ENCODE data around the gene NUP155.
"Not testable (repeated sequence)": the region's sequence is repeated elsewhere in the genome, so short reads cannot be mapped to it uniquely, and the experiment has no call there.

The NUP155 gene

GRCh38 chr5:37370864-37371726, at the start of gene NUP155:
Gene NUP155, minus strand, starts transcription at chr5:37371106. Its CDS starts 129 bp downstream, at chr5:37370977.
- DNase-seq: peak; percentile 94

- DNase-seq: no peak
These were observed 46.4 kb upstream of the NUP155 start for GRCh38 chr5:37417347-37417746.

DNA sequence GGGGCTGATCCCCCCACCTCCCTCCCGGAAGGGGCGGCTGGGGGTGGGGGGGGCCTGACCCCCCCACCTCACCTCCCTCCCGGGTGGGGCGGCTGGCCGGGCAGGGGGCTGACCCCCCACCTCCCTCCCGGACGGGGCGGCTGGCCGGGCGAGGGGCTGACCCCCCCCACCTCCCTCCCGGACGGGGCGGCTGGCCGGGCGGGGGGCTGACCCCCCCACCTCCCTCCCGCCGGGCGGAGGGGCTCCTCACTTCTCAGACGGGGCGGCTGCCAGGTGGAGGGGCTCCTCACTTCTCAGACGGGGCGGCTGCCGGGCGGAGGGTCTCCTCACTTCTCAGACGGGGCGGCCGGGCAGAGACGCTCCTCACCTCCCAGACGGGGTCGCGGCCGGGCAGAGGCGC, 44.5 kb upstream of the NUP155 start:
- DNase-seq: not testable (repeated sequence)

DNA sequence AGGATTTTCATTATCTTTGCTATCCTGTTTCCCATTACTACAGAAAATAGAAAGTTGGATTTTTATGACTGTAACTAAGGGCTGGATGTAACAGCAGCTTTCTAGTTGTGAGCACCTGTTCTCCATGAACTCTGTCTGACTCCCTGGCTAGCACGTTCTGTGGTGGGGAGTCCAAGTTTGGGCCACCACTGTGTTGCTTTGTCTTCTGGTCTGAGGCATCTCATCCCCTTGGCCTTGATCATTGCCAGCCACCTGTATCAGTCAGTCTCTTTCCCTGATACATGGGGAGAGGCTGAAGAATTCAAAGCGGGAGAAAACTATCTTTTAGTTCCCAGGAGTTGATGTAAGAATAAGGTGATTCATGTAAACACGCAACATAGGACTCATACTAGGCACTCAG, 41.6 kb upstream of the NUP155 start:
- no peak for DNase-seq

DNA sequence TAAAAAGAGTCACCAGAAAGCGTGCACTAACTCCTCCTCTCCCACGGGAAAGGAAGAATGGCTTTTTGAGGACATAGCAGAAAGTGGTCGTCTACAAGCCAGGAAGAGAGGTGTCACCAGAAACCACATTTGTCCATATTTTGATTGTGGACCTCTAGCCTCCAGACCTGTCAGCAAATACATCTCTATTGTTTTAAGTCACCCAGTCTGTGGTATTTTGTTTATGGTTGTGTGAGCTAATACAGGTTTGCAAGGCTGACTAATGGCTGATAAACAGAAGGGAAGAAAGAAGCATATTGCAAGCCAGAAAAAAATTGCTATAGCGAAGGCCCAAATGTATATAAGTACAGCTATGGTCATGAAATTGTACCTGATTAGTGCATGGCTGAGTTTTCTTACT, 29.6 kb upstream of the NUP155 start:
- DNase-seq: no peak

DNA sequence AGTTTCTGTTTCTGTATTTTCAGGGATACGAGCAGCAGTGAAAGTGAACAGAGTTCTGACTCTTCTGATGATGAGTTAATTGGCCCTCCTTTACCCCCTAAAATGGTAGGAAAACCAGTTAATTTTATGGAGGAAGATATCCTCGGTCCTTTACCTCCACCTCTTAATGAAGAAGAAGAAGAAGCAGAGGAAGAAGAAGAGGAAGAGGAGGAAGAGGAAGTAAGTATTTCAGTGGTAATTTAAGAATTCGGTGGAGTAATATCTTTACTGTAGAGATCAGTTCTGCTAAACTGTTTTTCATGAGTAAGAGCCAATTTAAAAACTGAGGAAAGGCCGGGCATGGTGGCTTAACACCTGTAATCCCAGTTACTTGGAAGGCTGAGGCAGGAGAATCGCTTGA, 25.4 kb upstream of the NUP155 start:
- no peak for DNase-seq

DNA sequence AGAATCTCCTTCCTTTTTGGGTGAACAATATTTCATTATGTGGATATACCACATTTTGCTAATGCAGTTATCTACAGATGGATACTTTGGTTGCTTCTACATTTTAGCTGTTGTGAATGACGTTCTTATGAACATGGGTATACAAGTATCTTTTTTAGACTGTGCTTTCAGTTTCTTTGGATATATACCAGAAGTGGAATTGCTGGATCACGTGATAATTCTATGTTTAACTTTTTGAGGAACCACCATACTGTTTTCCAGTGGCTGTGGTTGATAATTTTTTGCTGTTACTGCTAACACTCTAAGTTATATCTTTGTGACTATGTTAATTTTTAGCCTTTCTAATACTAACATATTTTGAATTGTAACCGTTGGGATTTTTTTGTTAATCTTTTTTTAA, 20.7 kb upstream of the NUP155 start:
- DNase-seq: no peak

GRCh38 chr5:37379100-37379628, 8.3 kb upstream of the NUP155 start, which contains the start of gene WDR70:
Gene WDR70, plus strand, starts transcription at chr5:37379318. Its CDS starts 50 bp downstream, at chr5:37379368.
- peak; percentile 89 for DNase-seq

- DNase-seq: not testable (repeated sequence)
These were observed 7.2 kb upstream of the NUP155 start for GRCh38 chr5:37378066-37378465.

DNA sequence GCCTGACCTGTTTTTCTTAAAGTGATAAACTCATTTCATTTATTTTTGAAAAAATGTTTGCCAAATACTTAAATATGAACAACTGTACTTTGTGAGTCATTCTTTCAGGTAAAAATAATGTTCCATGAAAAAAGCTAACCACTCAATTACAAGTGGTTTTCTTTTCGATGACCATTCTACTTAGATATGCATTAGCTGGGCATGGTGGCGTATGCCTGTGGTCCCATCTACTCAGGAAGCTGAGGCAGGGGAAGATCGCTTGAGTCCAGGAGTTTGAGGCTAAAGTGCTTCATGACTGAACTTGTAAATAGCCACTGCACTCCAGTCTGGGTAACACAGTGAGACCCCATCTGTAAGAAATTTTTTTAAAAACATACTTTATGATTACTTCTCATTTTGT, 4.2 kb upstream of the NUP155 start:
- no peak for DNase-seq

- DNase-seq: no peak
These were observed 399 bp downstream of the NUP155 start for GRCh38 chr5:37370550-37370863.

DNA sequence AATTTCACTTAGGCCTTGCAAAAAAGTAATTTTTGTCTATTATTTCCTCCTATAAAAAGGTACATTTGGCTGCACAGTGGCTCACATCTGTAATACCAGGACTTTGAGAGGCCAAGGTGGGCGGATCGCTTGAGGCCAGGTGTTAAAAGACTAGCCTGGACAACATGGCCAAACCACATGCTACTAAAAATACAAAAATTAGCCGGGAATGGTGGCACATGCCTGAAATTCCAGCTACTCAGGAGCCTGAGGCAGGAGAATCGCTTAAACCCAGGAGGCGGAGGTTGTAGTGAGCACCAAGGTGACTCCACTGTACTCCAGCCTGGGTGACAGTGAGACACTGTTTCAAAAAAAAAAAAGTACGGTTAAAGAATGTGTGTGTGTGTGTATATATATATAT, 15.7 kb downstream of the NUP155 start:
- no peak for DNase-seq

DNA sequence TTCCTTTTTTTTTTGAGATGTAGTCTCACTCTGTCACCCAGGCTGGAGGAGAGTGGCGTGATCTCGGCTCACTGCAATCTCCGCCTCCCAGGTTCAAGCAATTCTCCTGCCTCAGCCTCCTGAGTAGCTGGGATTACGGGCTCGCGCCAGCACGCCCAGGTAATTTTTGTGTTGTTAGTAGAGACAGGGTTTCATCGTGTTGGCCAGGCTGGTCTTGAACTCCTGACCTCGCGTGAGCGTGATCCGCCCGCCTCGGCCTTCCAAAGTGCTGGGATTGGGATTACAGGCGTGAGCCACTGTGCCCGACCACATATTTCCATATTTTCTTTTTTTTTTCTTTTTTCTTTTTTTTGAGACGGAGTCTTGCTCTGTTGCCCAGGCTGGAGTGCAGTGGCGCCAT, 28.2 kb downstream of the NUP155 start:
- not testable (repeated sequence) for DNase-seq

DNA sequence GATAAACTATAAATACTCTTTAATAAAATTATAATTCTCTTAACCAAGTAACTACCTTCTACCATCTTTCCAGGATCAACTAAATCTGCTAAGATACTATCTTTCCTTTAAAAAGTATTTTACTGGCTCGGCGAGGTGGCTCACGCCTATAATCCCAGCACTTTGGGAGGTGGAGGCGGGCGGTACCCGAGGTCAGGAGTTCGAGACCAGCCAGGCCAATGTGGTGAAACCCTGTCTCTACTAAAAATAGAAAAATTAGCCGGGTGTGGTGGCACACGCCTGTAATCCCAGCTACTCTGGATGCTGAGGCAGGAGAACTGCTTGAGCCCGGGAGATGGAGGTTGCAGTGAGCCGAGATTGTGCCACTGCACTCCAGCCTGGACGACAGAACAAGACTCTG, 36.2 kb downstream of the NUP155 start:
- not testable (repeated sequence) for DNase-seq

GRCh38 chr5:37326536-37326935, 44.4 kb downstream of the NUP155 start:
- DNase-seq: no peak

- DNase-seq: no peak
These were observed 47.3 kb downstream of the NUP155 start for GRCh38 chr5:37323607-37324006.

- no peak for DNase-seq
These were observed 51.7 kb downstream of the NUP155 start for GRCh38 chr5:37319037-37319782.

GRCh38 chr5:37316027-37316426, 54.9 kb downstream of the NUP155 start:
- no peak for DNase-seq

DNA sequence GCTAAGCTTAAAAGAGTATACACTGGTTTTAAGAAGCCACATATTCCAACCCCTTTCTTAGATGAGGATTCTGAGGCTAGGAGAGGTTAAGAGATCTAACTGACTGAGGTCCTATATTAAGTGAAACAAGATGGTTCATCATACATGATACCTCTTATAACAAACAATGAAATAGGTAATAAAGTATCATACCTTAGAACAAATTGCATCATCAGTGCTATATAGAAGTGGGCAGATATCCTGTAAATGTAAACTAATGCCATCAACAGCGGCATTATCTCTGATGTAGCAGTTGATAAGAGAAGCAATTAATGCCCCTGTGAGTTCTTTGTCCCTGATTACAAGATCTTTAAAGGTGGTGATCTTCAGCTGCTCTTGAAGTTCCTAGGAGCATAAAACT, 60.5 kb downstream of the NUP155 start:
- no peak for DNase-seq

DNA sequence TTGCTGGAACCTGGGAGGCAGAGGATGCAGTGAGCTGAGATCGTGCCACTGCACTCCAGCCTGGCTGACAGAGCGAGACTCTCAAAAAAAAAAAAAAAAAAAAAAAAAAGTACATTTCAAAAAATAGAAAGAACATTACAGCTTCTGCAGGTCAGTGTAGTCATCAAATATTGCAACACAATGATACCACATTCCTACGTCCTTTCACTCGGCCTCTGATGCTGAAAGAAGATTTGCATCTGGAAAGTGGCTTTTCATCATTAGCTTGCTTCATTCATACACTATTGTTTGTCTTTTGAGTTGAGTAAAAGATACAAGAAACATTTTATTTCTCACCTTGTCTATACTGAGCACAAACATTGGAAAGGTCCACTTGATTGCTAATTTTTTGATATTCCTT, 62.1 kb downstream of the NUP155 start:
- no peak for DNase-seq

- DNase-seq: no peak
These were observed 66.0 kb downstream of the NUP155 start for GRCh38 chr5:37304888-37305287.

DNA sequence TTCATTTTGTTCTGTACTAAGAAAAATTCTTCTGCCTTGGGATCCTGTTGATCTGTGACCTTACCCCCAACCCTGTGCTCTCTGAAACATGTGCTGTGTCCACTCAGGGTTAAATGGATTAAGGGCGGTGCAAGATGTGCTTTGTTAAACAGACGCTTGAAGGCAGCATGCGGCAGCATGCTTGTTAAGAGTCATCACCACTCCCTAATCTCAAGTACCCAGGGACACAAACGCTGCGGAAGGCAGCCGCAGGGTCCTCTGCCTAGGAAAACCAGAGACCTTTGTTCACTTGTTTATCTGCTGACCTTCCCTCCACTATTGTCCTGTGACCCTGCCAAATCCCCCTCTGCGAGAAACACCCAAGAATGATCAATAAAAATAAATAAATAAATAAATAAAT, 74.6 kb downstream of the NUP155 start:
- DNase-seq: not testable (repeated sequence)

- no peak for DNase-seq
These were observed 87.6 kb downstream of the NUP155 start for GRCh38 chr5:37283214-37283820.

DNA sequence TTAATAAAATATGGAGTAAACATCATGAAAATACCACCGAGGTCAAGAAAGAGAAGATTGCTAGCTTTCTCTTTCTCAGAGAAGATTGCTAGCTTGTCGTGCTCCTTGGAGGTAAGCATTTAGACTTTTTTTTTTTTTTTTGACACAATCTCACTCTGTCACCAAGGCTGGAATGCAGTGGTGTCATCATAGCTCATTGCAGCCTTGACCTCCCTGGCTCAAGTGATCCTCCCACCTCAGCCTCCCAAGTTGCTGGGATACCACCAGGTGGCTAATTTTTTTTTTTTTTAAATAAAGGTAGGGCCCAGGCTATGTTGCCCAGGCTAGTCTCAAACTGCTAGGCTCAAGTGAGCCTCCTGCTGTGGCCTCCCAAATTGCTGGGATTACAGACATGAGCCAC, 95.4 kb downstream of the NUP155 start:
- DNase-seq: no peak
